ENCODE data around the gene FASLG.
"Not testable (repeated sequence)": the region's sequence is repeated elsewhere in the genome, so short reads cannot be mapped to it uniquely, and the experiment has no call there.

FASLG gene

GRCh38 chr1:172682812-172683211, 23.9 kb downstream of the FASLG start:
- no peak for DNase-seq (ENCODE audit: low read depth)

- DNase-seq (ENCODE audit: low read depth), result no peak
These were observed 27.2 kb downstream of the FASLG start for GRCh38 chr1:172686143-172686542.

- not testable (repeated sequence) for DNase-seq (ENCODE audit: low read depth)
These were observed 29.7 kb downstream of the FASLG start for GRCh38 chr1:172688428-172689085.

DNA sequence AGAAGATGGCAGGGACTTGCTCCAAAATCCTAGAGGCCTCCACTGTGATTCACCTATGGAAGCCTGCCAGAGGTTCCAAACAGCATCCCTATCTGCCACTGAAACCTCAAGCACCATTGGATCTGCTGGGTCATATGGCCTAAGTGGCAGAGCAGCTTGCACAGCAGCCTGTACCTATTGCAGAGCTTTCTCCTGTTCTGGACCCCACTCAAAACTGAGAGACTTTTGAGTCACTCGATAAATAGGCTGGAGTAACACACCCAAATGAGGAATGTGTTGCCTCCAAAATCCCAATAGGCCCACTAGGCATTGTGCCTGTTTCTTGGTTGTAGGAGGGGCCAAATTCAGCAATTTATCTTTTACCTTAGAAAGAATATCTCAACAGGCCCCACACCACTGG, 32.0 kb downstream of the FASLG start:
- DNase-seq (ENCODE audit: low read depth), result not testable (repeated sequence)

DNA sequence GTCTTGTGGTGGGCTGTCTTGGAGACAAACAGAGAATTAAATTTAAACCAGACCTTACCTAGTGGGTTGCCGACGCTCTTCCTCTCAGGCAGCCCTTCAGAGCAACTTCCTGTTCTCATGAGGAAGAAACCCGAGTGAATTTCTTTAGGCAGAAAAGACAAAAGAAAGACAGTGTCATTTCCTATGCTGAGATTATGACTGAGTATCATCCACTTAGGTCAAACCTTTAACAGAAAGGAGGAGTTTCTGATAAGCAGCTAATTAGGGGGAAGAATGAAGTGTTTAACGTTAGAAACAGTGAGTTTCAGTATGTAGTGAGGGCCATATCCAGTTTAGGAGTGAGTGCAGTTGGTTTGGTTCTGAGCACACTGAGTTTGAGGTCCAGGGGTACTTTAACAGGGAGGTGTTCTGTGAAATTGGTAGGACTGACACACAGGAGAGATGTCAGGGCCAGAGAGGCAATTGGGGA, 38.7 kb downstream of the FASLG start:
- no peak for DNase-seq (ENCODE audit: low read depth)

- DNase-seq (ENCODE audit: low read depth), result peak; percentile 39
These were observed 39.3 kb downstream of the FASLG start for GRCh38 chr1:172698224-172698623.

DNA sequence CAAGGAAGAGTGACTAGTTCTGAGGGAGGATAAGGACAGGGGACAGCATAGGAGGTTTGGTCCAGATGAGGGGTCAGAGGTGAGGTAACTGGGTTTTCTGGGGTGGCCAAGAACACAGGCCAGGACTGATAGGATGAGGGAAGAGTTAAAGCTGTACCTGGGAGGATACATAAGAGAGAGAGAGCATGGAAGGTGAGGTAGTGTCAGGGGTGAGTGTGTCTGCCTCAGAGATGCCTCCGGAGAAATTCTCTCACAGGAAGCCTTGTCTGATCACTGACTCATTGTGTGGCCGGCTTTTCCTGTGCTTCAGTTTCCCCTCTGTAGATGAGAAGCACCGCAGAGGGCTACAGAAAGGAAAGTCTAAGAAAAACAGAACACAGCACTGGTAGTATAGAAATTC, 40.2 kb downstream of the FASLG start:
- DNase-seq (ENCODE audit: low read depth), result peak; percentile 90

- no peak for DNase-seq (ENCODE audit: low read depth)
These were observed 40.9 kb downstream of the FASLG start for GRCh38 chr1:172699695-172700227.

DNA sequence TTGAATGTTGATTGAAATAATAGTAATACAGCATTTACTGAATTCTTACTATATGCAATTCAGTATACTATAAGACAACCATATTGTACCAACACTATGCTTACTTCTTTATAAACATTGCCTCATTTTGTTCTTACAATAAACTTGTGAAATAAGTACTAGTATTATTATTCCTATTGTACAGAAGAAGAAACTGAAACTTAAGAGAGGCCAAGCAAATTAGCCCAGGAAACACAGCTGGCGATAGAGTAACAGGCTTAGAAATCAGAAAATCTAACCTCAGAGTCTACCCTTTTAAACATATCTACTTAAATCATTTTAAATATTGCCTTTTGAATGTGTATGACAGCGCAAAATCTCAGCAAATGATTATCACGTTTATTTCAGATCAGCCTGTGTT, 41.7 kb downstream of the FASLG start:
- DNase-seq (ENCODE audit: low read depth), result no peak

DNA sequence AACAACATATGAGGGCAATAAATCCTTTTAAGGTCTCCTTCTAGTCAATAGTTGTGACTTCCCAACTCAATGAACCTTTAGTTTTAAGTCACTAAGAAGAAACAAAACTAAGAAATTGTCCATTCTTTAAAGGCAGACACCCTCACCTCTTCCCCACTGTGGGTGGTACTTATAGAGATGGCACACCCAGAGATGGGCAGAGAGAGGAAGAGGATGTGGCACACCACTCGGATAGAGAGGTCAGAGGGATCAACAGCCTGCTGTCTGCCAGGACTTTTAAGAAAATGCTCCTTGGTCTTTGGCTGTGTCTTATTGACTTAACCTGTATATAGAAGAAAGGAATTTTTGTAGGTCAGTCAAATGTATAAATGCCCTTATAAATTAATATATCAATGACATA, 45.1 kb downstream of the FASLG start:
- DNase-seq (ENCODE audit: low read depth), result no peak

DNA sequence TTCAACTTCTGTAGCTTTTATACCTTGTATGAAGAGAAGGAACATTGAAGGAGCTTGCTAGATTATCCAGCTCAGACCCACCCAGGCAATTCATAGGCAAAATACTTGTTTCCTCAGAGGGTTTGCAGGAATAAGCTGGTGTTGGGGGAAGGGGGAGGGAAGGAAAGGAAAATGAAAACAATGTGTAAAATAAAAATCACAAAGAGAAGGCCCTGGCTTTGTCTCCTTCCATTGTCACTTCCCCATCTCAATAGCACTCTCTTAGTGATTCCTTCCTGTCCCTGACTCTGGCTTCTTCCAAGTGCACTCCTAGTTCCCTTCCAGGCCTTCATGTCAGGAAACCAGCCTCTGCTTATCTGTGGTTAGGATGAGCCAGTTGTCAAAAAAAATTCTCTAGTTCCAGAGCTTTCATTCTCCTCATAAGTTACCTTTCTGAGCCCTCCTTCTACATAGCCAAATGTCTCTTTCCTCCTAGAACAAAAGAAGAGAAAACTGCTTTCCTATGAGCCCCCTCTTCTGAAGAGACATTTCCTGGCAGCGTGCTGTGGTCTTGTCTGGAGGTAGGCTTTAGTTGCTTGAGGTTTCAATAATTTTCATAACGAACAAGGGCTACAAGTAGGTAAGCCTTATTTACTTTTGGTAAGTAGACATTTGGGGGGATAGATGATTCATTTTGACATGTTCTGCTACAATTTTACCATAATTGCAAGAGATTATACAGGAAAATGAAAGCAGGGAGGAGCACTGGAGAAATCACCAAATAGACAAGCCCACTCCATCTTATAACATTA, 45.7 kb downstream of the FASLG start:
- no peak for DNase-seq (ENCODE audit: low read depth)

- DNase-seq (ENCODE audit: low read depth), result no peak
These were observed 49.5 kb downstream of the FASLG start for GRCh38 chr1:172708452-172708851.

GRCh38 chr1:172711558-172711957, 52.7 kb downstream of the FASLG start:
- no peak for DNase-seq (ENCODE audit: low read depth)

GRCh38 chr1:172713466-172713865, 54.6 kb downstream of the FASLG start:
- peak; percentile 20 for DNase-seq (ENCODE audit: low read depth)

Measured in ELR (cell line).